ENCODE measurements around the gene SNED1.

GRCh38 chr2:240996834-240997140 lies 1.6 kb upstream of the SNED1 start:
- TF ChIP-seq TAF1 (IDR thresholded peaks at IDR 0.05; ENCODE audit: borderline replicate concordance, insufficient read depth, low read length), result no peak
- TF ChIP-seq POLR2AphosphoS5 (IDR thresholded peaks at IDR 0.05; ENCODE audit: low read depth, low read length), result no peak
- TF ChIP-seq REST (IDR thresholded peaks at IDR 0.05; ENCODE audit: insufficient read depth in 1 of 2, low read depth in 2 of 2, low read length in 2 of 2), result no peak
